Endothelial cell of hepatic sinusoid (primary cell): ENCODE results near the gene ATP6V1A.
"Not testable (repeated sequence)": the region's sequence is repeated elsewhere in the genome, so short reads cannot be mapped to it uniquely, and the experiment has no call there.

Experiments used
- in situ Hi-C: cut with HindIII; loops from 2 replicates; pipeline ENCODE4 v1.10.0; 2017; ENCODE audit warnings: low sequenced_read_pairs

ATP6V1A gene

DNA sequence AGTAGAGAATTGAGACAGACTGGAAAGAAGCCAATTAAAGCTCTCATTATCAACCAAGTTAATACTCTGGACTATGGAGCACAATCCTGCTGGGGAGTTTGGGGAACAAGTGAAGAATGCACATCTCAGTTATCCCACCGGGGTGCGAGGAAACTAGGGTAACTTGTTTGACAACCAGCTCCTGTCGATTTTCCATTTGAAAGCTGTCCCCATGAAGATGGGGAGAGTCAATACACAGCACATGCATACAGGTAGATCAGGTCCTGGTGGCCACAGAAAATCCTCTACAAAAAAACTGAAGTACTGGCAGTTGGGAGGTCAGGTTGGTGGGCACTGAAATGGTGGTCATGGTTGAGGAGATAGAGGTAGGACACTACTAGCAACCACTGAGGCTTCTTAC is 66.0 kb downstream of the ATP6V1A start:
- in situ Hi-C loops: no loop called here

DNA sequence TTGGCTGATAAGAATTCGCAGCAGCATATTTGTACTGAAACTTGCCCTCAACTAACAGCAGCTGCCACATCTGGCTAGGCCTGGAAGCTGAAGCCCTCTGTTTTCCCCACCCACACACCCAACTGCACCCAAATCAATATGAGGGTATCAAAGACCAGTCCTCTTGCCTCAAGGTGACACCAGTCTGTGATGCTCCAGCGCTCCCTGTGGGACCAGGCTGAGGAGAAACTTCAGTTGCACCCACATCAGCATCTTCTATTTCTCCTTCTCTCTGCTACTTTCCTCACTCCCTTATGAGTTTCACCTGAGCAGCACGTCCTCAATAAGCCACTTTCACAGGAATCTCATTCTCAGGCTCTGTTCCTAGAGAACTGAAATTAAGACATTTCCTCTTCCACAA is 73.0 kb downstream of the ATP6V1A start:
- in situ Hi-C loops: no loop called here

DNA sequence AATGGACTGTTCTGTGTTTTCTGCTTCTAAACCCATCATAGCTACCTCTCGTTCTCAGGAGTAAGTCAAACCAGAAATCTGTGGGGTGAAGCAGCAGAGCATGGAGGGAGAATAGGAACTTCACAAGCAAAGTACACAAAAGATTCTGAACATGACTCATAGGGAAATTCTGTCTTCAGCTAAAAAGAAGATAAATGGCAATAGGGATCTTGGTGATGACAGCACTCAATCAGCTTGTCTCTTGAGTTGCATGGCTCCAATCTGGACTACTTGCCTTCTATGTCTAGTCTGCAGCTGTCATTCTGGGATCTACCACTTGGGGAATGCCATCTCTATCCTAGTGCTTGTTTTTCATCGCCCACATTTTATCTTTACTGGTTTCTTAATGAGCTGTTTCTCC is 78.3 kb downstream of the ATP6V1A start:
- in situ Hi-C loops: no loop called here

DNA sequence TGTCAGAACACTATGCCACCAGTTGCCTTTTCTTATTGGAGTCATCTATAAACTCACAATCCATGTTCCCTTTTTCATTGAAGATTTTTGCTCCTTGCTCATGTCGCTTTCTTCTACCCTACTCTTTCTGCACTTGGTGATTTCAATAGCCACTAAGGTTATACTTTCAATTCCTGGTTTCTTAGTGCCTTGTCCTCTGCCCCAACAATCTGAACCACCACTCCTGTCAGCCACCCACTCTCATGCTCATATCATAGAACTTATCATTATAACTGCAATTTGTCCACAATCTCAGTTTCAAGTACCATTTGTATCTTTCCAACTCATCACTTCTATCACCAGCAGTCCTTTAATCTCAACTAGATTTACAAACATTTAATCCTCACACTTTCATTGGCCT is 81.8 kb downstream of the ATP6V1A start:
- in situ Hi-C loops: no loop called here

DNA sequence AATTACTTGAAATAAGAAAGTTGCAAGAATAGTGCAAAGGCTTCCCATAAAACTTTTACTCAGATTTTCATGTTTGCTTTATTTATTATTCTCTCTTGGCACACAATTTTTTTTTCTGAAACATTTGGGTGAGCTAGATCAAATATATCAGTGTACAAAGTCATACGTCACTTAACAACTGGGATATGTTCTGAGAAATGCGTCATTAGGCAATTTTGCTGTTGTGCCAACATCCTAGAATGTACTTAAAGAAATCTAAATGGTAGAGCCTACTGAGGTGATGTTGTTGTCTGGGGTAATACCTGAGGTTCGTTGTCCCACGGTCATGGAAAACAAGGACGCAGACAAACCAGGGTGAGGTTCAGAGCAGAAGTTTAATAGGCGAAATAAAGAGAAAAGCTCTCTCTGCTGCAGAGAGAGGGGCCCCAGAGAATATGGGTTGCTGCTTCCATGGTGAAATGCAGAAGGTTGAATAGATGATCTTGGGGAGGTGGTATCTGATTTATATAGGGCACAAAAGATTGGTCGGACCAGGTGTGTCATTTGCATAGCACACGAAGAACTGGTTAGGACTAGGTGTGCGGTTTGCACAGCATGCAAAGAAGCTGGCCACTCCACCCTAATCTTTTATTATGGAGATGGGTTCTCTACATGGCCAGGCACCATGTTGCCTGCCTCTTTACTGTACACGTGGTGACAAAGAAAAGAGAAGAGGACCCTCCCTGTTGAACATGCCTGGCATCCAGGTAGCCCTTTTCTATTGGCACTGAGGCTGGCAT is 82.9 kb downstream of the ATP6V1A start:
- in situ Hi-C loops: no loop called here

DNA sequence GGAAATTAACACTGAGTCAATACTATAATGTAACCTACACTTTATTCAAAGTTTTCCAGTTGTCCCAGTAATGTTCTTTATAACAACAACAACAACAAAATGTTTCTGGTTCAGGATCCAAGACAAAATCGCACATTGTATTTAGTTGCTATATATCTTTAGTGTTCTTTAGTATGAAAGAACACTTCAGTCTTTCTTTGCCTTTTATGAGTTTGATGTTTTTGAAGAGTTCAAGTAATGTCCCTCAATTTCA is 84.2 kb downstream of the ATP6V1A start:
- in situ Hi-C loops: no loop called here

DNA sequence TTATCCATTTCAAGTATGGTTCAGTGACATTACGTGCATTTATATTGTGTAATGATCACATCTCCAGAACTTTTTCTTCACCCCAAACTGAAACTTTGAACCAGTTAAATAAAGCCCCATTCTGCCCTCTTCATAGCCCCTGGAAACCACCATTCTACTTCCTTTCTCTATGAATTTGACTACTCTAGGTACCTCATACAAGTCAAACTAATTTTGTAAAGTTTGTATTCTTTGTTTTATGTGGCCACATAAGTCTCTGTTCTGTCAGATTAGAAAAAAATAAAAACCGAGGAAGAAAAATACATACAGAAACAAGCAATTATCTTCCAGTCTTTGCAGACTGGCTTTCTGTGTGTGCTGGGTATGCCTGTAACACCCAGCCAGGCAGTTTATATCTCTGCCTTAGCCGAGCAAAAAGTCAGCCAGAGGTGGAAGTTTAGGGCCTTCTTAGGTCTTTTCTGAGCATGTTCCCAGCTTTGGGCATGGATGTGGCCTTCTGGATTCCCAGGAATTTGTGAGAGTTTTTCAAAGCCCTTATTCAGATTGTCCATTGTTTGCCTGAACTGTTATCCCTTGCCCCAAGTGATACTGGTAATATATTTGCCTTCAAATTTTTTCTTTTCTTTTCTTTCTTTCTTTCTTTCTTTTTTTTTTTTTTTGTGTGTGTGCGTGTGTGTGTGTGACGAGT is 85.8 kb downstream of the ATP6V1A start:
- in situ Hi-C loops: no loop called here

DNA sequence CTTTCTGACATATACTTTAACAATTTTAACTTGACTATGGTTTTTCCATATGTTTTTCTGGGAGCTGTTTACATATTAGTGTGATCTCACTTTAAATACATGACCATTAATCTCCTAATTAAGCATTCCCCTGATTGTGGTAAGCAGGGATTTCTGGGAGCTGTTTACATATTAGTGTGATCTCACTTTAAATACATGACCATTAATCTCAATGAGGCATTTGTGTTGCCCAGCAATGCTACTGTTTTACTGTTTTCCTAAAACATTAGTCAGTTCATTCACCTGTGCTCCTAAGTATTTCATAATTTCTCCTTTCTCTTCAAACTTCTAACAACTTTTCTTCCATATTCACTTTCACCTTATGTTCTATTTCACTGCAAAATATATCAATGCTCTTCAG is 88.1 kb downstream of the ATP6V1A start:
- in situ Hi-C loops: no loop called here

DNA sequence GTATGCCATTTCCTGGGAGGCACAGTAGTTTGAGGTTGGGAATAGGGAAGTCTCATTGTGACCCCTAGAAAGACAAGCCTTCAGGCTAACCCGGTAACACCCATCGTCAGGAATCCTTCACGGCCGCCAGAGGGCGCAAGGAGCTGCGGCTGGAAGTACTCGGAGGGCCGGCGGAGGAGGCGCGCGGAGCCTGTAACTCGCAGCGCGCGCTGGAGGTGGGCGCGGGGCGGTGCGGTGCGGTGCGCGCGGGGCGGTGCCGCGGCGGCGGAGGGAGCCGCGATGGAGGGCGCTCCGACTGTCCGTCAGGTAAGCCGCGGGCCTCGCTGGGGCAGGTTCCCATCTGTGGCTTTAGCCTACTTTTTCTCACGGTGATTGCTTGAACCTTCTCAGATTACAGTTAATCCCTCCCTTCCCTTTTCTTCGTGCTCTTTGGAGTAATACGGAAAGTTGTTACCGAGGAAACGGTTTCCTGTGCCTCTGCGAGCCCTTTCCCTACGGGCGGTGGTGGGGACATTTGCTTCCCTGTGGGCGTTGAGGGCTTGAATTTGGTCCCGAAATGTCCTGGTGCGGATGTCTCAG is 91.9 kb downstream of the ATP6V1A start, which contains the start of gene GRAMD1C:
Gene GRAMD1C (plus strand): TSS at position 158 of the 579 bp plus-strand sequence. CDS start 122 bp downstream, at position 280.
- in situ Hi-C loops: no loop called here

DNA sequence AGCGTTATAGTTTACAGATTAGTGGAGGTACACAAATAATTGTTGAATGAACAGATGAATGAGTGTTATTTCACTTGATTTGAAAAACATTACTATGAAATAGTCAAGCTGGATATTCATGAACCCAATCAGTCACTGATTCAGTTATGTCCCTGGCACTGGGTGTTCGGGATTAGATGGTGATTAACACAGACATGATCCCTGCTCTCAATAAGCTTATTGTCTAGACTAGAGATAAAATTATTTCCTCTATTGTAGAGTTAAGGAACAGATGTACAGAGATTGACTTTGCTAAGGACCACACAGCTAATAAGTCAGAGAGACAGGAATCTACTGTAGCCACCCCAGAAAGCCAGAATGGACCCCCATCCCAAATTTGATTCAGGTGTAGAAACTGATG is 92.7 kb downstream of the ATP6V1A start:
- in situ Hi-C loops: no loop called here

DNA sequence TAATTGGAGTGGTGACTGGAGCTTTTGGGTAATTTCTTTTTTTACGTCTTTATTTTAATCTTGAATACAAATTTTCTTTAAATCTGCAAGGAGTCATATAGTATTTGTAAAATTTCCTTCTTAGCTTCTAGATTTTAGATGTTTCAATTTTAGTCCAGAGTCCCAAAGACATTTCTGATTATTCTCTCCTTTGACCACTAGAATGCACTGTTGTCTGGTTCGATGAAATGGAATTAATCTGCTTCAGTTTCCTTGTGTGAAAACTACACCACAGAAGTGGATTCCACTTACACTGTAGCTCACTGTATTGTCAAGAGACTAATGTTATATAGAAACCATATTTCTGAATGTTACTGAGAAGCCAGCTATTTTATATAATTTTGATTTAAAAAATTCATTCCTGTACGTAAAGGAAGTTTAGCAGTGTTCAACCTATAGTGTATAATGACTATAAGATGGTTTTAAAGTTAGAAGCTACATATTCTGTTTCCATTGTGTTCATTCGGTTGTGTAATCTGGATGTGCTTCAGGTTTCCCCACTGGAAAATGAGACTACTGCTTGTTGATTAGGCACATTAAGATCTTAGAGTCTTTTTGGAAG is 97.9 kb downstream of the ATP6V1A start:
- in situ Hi-C loops: no loop called here

DNA sequence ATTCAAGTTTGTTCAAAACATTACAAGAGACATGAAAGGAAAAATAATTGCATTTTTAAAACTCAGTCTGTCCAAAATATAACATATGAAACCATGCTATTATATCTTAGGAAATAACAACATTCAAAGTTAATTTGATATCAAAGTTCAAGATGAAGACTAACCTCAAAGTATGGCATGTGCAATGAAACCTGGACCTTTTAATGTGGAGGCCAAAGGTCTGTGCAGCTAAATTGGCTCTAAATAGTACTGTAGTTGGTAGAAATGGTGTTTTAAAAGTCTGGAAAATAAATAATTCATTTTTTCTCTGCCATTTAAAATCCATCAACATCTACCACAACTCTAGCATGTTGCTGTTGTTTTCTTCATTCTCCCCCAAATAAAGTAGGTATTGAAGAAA is 100.4 kb downstream of the ATP6V1A start:
- in situ Hi-C loops: no loop called here

DNA sequence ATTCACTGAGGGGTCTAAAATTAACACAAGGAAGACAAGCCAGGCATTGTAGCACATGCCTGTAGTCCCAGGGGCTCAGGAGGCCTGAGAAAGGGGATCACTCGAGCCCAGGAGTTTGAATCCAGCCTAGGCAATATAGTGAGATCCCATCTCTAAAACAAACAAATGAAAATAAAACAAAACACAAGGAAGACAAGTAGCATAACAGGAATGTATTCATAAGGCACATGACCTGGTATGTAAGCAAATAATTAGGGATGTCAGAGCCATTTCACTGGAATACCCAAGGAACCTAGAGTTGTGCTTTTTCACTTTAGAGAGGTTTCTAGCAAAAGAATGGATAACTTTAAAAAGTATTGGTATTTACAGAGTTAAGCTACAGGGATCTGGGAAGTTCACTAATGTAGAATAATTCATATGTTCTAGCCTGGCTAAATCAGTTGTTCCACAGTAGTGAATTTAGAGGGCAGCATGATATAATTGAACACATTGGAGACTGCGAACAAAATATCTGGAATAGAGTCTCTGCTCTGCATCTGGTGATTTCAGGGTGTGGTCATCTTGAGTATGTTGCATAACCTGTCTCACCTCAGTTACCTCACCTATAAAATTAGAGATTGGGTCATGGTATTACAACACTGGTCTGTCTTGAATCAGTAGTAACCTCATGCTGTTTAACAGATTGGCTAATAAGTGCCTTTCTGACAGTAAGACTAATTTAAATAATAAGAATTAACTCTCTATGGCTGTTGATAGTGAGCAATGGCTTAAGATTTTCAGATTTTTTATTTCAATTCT is 101.0 kb downstream of the ATP6V1A start:
- in situ Hi-C loops: no loop called here

DNA sequence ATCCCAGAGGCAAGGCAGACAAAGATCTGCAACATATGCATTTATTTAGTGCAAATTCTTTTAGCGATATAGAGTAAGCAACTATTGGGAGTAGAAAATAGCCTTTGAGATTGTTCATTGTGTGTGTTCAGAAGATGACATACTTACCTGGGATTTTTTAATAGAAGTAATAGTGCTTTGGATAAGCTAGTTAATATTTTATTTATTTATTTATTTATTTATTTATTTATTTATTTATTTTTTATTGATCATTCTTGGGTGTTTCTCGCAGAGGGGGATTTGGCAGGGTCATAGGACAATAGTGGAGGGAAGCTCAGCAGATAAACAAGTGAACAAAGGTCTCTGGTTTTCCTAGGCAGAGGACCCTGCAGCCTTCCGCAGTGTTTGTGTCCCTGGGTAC is 102.2 kb downstream of the ATP6V1A start:
- in situ Hi-C loops: not testable (repeated sequence)

DNA sequence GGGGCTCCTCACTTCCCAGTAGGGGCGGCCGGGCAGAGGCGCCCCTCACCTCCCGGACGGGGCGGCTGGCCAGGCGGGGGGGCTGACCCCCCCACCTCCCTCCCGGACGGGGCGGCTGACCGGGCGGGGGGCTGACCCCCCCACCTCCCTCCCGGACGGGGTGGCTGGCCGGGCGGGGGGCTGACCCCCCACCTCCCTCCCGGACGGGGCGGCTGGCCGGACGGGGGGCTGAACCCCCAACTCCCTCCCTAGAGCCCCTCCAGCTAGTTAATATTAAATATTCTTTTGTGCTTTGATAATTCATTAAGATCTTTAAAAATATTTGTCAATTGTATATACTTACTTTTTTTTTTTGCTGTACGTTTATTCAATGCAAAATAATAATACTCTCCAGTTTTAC is 103.0 kb downstream of the ATP6V1A start:
- in situ Hi-C loops: not testable (repeated sequence)

DNA sequence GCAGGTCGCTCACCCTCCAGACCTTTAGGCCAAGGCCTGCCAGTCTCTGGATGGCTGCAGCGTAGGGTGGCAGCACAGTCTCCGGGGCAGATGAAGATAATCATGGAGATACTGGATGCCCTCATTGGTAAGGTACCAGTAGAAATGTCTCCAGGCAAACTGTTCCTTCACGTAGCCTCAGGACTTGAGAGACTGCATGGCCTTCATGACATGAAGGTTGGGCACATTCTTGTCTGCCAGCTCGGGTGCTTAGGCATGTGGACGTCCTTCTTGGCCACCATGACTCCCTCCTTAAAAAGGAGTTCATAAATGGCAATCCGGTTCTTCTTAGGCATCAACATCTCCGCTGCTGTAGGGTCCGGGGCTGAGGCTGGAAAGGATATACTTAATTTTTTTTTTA is 103.6 kb downstream of the ATP6V1A start:
- in situ Hi-C loops: not testable (repeated sequence)

DNA sequence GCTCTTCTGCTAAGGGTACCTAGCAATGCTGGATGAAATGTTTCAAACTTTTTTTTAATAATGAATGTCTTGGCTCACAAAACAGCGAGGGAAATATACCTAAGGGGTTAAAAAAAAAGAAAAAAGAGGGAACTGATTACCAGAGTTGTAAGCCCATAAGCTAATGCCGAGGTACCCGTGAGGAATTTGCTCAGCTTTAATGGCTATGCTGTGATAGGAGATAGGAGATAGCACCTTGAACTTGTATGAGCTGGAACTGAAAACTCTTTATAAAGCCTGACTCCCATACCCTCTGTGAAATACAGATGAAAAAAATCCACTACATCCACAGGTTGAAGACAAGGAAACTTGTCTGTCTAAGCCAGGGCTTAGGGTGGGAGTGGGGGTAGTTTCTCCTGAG is 105.7 kb downstream of the ATP6V1A start:
- in situ Hi-C loops: no loop called here
